ENCODE results near the gene PRRG2.
A peak's percentile ranks its signal among the peaks of the same experiment; 100 is the strongest.

PRRG2 gene

DNA sequence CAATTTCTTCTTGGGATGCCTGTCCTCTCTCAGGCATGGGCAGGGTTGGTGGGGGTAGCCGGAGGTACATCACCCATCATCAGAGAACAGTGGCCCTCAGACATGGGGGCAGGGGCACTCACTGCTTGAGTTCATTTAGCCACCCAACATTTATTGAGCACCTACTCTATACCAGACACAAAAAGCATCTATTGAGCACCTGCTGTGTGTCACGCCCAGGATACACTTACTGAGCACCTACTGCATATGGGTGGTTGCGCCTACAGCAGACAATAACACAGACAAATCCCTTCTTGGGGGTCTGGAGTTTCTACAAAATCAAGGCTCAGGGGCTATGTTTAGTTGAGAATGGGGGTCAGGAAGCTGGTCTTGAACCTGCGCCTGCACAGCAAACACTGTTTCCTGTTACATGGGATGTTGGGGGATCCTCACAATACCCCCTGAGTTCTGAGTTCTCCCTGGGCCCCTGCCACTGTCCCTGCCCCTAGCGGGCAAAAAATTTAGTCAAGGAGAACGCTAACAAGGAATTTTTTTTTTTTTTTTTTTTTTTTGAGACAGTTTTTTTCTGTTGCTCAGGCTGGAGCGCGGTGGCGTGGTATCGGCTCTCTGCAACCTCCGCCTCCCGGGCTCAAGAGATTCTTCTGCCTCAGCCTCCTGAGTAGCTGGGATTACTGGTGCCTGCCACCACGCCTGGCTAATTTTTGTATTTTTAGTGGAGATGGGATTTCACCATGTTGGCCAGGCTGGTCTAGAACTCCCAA lies 41.7 kb upstream of the PRRG2 start:
- ChIA-PET POLR2A (no interaction called here), CTCF (no interaction called here)
- no peak for DNase-seq (ENCODE audit: extremely low spot score)
- TF ChIP-seq L3MBTL2 (conservative IDR thresholded peaks at IDR 0.05) = no peak
- TF ChIP-seq TARDBP (IDR thresholded peaks at IDR 0.05) = no peak
- no peak for TF ChIP-seq FOXA1 (IDR thresholded peaks at IDR 0.05)
- no peak for TF ChIP-seq ELF4 (IDR thresholded peaks at IDR 0.05)
- TF ChIP-seq SP1 (IDR thresholded peaks at IDR 0.05) = no peak
- TF ChIP-seq SUZ12 (IDR thresholded peaks at IDR 0.05) = no peak
- no peak for TF ChIP-seq CTBP1 (IDR thresholded peaks at IDR 0.05; ENCODE audit: borderline replicate concordance)
- no peak for TF ChIP-seq NFRKB (IDR thresholded peaks at IDR 0.05)
- no peak for TF ChIP-seq LEF1 (IDR thresholded peaks at IDR 0.05; ENCODE audit: borderline replicate concordance)
- TF ChIP-seq HDGF (IDR thresholded peaks at IDR 0.05; ENCODE audit: borderline replicate concordance) = no peak
- no peak for TF ChIP-seq ZNF384 (IDR thresholded peaks at IDR 0.05)
- no peak for TF ChIP-seq FOXM1 (IDR thresholded peaks at IDR 0.05; ENCODE audit: borderline replicate concordance)
- no peak for TF ChIP-seq BHLHE40 (IDR thresholded peaks at IDR 0.05; ENCODE audit: borderline replicate concordance)

DNA sequence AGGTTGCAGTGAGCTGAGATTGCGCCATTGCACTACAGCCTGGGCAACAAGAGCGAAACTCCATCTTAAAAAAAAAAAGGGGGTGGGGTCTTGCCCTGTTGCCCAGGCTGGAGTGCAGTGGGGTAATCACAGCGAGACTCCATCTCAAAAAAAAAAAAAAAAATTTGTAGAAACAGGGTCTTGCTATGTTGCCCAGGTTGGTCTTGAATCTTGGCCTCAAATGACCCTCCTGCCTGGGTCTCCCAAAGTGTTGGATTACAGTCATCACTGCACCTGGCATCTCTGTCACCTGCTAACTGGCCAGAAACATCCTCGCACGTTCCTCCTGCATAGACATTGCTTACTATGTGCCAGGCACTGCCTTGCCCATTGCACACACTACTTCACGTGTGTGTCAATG lies 39.2 kb upstream of the PRRG2 start:
- TF ChIP-seq FOXA1 (IDR thresholded peaks at IDR 0.05) (no peak), SP1 (IDR thresholded peaks at IDR 0.05) (no peak), CTBP1 (IDR thresholded peaks at IDR 0.05; ENCODE audit: borderline replicate concordance) (no peak), FOXM1 (IDR thresholded peaks at IDR 0.05; ENCODE audit: borderline replicate concordance) (no peak), HDGF (IDR thresholded peaks at IDR 0.05; ENCODE audit: borderline replicate concordance) (no peak), TARDBP (IDR thresholded peaks at IDR 0.05) (no peak), L3MBTL2 (conservative IDR thresholded peaks at IDR 0.05) (no peak), SUZ12 (IDR thresholded peaks at IDR 0.05) (no peak), ELF4 (IDR thresholded peaks at IDR 0.05) (no peak), BHLHE40 (IDR thresholded peaks at IDR 0.05; ENCODE audit: borderline replicate concordance) (no peak), ZNF384 (IDR thresholded peaks at IDR 0.05) (no peak), ARNT (IDR thresholded peaks at IDR 0.05) (no peak), NFRKB (IDR thresholded peaks at IDR 0.05) (no peak), LEF1 (IDR thresholded peaks at IDR 0.05; ENCODE audit: borderline replicate concordance) (no peak), FOXK2 (IDR thresholded peaks at IDR 0.05) (no peak)
- TF ChIP-seq, protein P1, sequence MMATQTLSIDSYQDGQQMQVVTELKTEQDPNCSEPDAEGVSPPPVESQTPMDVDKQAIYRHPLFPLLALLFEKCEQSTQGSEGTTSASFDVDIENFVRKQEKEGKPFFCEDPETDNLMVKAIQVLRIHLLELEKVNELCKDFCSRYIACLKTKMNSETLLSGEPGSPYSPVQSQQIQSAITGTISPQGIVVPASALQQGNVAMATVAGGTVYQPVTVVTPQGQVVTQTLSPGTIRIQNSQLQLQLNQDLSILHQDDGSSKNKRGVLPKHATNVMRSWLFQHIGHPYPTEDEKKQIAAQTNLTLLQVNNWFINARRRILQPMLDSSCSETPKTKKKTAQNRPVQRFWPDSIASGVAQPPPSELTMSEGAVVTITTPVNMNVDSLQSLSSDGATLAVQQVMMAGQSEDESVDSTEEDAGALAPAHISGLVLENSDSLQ (IDR thresholded peaks at IDR 0.05) = no peak
- ChIA-PET CTCF (interaction anchor here (0.6 kb wide), 1 partner anchor 11 kb away, joined by 4 read pairs; no protein-coding TSS in a partner anchor), POLR2A (no interaction called here)
- DNase-seq (ENCODE audit: extremely low spot score) = no peak

DNA sequence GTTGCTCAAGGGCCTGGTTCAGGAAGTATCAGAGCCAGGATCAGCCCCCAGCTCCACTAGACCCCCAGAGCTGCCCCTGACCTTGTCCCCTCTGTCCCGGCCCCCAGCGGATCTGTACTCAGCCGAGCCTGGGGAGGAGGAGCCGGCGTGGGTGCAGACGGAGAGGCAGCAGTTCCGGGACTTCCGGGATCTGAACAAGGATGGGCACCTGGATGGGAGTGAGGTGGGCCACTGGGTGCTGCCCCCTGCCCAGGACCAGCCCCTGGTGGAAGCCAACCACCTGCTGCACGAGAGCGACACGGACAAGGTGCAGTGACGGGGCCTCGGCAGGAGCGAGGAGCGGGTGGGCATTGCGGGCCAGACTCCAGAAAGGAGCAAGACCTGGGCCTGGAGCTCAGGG lies 38.7 kb upstream of the PRRG2 start:
- DNase-seq (ENCODE audit: extremely low spot score) = no peak

DNA sequence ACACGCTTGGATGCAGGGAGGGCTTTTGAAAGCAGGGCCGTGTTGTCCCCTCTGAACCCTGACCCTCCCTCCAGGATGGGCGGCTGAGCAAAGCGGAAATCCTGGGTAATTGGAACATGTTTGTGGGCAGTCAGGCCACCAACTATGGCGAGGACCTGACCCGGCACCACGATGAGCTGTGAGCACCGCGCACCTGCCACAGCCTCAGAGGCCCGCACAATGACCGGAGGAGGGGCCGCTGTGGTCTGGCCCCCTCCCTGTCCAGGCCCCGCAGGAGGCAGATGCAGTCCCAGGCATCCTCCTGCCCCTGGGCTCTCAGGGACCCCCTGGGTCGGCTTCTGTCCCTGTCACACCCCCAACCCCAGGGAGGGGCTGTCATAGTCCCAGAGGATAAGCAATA lies 38.1 kb upstream of the PRRG2 start:
- no peak for DNase-seq (ENCODE audit: extremely low spot score)
- POLR2A ChIA-PET = no interaction called here
- TF ChIP-seq LEF1 (IDR thresholded peaks at IDR 0.05; ENCODE audit: borderline replicate concordance) (no peak), ZNF384 (IDR thresholded peaks at IDR 0.05) (no peak), L3MBTL2 (conservative IDR thresholded peaks at IDR 0.05) (no peak), HDGF (IDR thresholded peaks at IDR 0.05; ENCODE audit: borderline replicate concordance) (no peak), SP1 (IDR thresholded peaks at IDR 0.05) (no peak), FOXA1 (IDR thresholded peaks at IDR 0.05) (no peak), CTBP1 (IDR thresholded peaks at IDR 0.05; ENCODE audit: borderline replicate concordance) (no peak), BHLHE40 (IDR thresholded peaks at IDR 0.05; ENCODE audit: borderline replicate concordance) (no peak), SUZ12 (IDR thresholded peaks at IDR 0.05) (no peak)
- CTCF ChIA-PET = no interaction called here

More for the DNA sequence above, 38.7 kb upstream of the PRRG2 start:
- ChIA-PET POLR2A (no interaction called here), CTCF (interaction anchor here (0.6 kb wide), 1 partner anchor 12 kb away, joined by 4 read pairs; no protein-coding TSS in a partner anchor)
- TF ChIP-seq TARDBP (IDR thresholded peaks at IDR 0.05) (no peak), L3MBTL2 (conservative IDR thresholded peaks at IDR 0.05) (no peak), SP1 (IDR thresholded peaks at IDR 0.05) (no peak), FOXM1 (IDR thresholded peaks at IDR 0.05; ENCODE audit: borderline replicate concordance) (no peak), CTBP1 (IDR thresholded peaks at IDR 0.05; ENCODE audit: borderline replicate concordance) (no peak), ZNF384 (IDR thresholded peaks at IDR 0.05) (no peak), ELF4 (IDR thresholded peaks at IDR 0.05) (no peak), SUZ12 (IDR thresholded peaks at IDR 0.05) (no peak), BHLHE40 (IDR thresholded peaks at IDR 0.05; ENCODE audit: borderline replicate concordance) (no peak), HDGF (IDR thresholded peaks at IDR 0.05; ENCODE audit: borderline replicate concordance) (no peak), FOXA1 (IDR thresholded peaks at IDR 0.05) (no peak), FOXK2 (IDR thresholded peaks at IDR 0.05) (no peak), NFRKB (IDR thresholded peaks at IDR 0.05) (no peak)
- TF ChIP-seq, protein P1 (IDR thresholded peaks at IDR 0.05) = no peak

DNA sequence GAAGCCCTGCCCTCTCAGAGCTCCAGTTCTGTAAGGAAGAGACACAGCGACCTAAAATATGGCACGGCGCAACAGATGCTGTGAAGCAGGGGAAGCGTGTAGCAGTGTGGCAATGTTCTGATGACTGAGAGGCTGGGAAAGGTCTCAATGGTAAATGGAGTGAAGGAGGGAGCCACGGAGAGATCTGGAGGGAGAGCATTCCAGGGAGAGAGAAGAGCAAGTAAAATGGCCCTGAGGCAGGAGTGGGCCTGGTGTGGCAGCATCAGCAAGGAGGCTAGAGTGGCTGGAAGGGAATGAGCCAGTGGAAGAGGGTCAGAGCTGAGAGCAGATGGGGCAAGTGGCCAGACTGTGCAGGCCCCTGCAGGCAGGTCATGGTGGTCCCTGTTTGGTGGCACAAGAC lies 37.0 kb upstream of the PRRG2 start:
- ChIA-PET POLR2A (interaction anchor here (0.6 to 1.4 kb wide), 2 partner anchors 44 to 48 kb away, joined by 3 to 4 read pairs; partner anchors contain the start of gene RPS11), CTCF (no interaction called here)
- DNase-seq (ENCODE audit: extremely low spot score) = no peak
- TF ChIP-seq BHLHE40 (IDR thresholded peaks at IDR 0.05; ENCODE audit: borderline replicate concordance) = no peak

DNA sequence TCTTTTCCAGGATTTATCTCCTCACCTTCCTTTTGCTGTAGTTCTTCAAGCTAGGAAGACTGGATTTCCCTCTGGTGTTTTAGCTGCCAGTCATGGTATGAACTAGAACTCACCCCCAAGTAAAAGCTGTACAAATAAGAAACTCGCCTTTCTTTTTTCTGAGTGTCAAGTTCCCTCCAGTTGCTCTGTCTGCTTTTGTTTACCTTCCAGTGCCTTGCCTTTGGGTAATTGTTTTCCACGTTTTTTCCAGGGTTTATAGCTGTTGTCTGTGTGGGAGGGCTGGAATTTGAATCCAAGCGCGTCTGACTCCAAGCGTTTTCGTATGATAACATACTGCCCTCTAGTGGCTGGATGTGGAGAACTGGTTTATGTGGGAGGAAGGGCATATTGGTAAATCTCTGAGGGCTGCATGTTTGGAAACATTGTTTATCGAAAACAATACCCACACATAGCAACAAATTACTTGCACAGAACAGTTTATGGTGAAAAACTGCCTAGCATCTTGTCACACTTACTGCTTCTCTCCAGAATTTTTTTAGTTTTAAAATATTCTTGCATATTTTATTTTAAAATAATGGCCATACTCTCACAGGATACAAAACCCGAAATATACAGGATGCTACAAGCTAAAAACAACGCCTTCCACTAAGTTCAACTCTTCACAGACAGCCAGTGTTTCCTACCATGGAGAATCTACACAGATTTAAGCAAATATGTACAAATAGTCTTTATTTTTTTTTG lies 34.1 kb upstream of the PRRG2 start:
- ChIA-PET CTCF (interaction anchor here (0.6 to 2.1 kb wide), 21 partner anchors 10 to 570 kb away, joined by 3 to 56 read pairs (median 4); partner anchors contain the start of gene RPS11), POLR2A (interaction anchor here (0.8 to 1.7 kb wide), 7 partner anchors 34 to 129 kb away, joined by 3 to 10 read pairs (median 4); partner anchors contain the start of genes ALDH16A1 and FCGRT)
- TF ChIP-seq, protein P1 (IDR thresholded peaks at IDR 0.05) = peak; percentile 72; the same call in 1 of the 2 replicates
- TF ChIP-seq ZNF384 (IDR thresholded peaks at IDR 0.05) = peak; percentile 92
- 0 out of 2 replicates have a peak, but pooled peaks have one; percentile 25 for TF ChIP-seq ELF4 (IDR thresholded peaks at IDR 0.05)
- no peak for TF ChIP-seq HDGF (IDR thresholded peaks at IDR 0.05; ENCODE audit: borderline replicate concordance)
- peak; percentile 79 for DNase-seq (ENCODE audit: extremely low spot score)

Data from HEK293T (cell line).